Transverse colon (tissue), 4 donors: Measurements from ENCODE around the gene SMTNL2.

Source experiments
- EP300 ChIP-seq: sonication (generic); formaldehyde crosslinking; IDR thresholded peaks from one replicate; pipeline ENCODE4 v1.6.1; 2017; ENCODE audit warnings: antibody characterized with exemption, low read depth
- POLR2A ChIP-seq: fragments of 450-650 bp; IDR thresholded peaks from one replicate; pipeline ENCODE4 v1.6.1; 2016; ENCODE audit warnings: antibody characterized with exemption, mild to moderate bottlenecking, moderate library complexity
- POLR2AphosphoS5 ChIP-seq, 3 donors: sonication (generic); formaldehyde crosslinking; IDR thresholded peaks; one replicate each; pipeline ENCODE4 v1.6.1; 2016; ENCODE audit warnings: antibody characterized with exemption in 3 of 3
- TF ChIP-seq, protein P1 (sequence below), 5 experiments: fragments of 200-600 bp in 3 of 5; fragments of 450-650 bp in 2 of 5; sonication (generic) in 3 of 5; IDR thresholded peaks; 1 replicate in 2 of 5; 2 replicates in 3 of 5; pipeline ENCODE4 v1.5.1; 2016 to 2017; ENCODE audit warnings: antibody characterized with exemption in 5 of 5, inconsistent platforms in 3 of 5, mild to moderate bottlenecking in 2 of 5, moderate library complexity in 1 of 5

DNA sequence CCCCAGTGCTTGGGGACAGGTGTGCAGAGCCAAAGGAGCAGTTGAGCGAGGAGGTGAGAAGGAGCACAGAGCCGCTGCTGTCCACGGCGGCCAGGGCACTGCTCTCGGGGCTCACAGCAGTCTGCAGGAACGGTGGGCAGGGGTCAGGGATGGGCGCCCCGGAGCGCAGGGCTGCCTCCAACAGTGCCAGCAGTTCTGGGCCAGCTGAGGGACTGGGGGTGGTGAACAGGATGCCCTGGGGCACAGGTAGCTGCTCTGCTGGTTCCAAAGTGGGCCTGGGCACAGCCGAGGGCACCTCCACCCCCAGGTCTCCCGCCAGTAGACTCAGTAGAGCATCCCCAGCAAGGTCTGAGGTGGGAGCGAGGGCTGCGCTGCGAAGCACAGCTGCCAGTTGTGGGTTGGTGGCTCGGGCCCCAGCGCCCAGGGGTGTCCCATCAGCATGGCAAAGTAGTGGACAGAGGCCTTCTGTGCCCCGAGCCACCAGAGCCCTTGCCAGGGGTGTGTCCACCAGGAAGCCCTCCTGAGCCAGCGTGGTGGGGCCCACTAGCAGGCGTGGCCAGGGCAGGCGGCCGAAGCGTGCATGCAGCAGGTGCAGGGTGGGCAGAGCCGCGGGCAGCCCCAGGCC is 25.9 kb upstream of the SMTNL2 start:
- TF ChIP-seq, protein P1, sequence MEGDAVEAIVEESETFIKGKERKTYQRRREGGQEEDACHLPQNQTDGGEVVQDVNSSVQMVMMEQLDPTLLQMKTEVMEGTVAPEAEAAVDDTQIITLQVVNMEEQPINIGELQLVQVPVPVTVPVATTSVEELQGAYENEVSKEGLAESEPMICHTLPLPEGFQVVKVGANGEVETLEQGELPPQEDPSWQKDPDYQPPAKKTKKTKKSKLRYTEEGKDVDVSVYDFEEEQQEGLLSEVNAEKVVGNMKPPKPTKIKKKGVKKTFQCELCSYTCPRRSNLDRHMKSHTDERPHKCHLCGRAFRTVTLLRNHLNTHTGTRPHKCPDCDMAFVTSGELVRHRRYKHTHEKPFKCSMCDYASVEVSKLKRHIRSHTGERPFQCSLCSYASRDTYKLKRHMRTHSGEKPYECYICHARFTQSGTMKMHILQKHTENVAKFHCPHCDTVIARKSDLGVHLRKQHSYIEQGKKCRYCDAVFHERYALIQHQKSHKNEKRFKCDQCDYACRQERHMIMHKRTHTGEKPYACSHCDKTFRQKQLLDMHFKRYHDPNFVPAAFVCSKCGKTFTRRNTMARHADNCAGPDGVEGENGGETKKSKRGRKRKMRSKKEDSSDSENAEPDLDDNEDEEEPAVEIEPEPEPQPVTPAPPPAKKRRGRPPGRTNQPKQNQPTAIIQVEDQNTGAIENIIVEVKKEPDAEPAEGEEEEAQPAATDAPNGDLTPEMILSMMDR (IDR thresholded peaks at IDR 0.05) = no peak
- TF ChIP-seq POLR2A = no peak
- TF ChIP-seq POLR2AphosphoS5 (IDR thresholded peaks at IDR 0.05) = no peak
- TF ChIP-seq EP300 = no peak
